OCI-LY3 (cell line): ENCODE data around the gene GSC2.

Experiments
- CTCF ChIP-seq: fragments of 200-600, 300-600 bp; sonication (generic); IDR thresholded peaks from 2 replicates; pipeline ENCODE4 v1.5.1; 2014; ENCODE audit warnings: antibody characterized with exemption, low read length, low read depth
- EZH2phosphoT487 ChIP-seq: fragments of 200-600 bp; shearing (Covaris generic); IDR thresholded peaks from 2 replicates; pipeline ENCODE4 v1.6.1; 2018; ENCODE audit warnings: antibody characterized with exemption, mixed run types, low read depth

GRCh38 chr22:19111140-19111539 lies 39.0 kb downstream of the GSC2 start:
- TF ChIP-seq EZH2phosphoT487 (no peak), CTCF (peak; percentile 8; the same call in 1 of the 2 replicates)
